HG02870 (cell line): ENCODE measurements around the gene ABO.
"Not testable (repeated sequence)": the region's sequence is repeated elsewhere in the genome, so short reads cannot be mapped to it uniquely, and the experiment has no call there.

Source experiments
- ATAC-seq: cut with Tn5 transposase; IDR thresholded peaks from one replicate; pipeline ENCODE4 v1.9.1; 2021; ENCODE audit warnings: mild to moderate bottlenecking, moderate library complexity; ENCODE audit not compliant: unreplicated experiment

Gene ABO

GRCh38 chr9:133275105-133276000, at the start of gene ABO:
Gene ABO, minus strand, starts transcription at chr9:133275201.
- ATAC-seq, result no peak

- no peak for ATAC-seq
Measured at GRCh38 chr9:133323991-133324703, 49.1 kb upstream of the ABO start.

GRCh38 chr9:133323211-133323610, 48.2 kb upstream of the ABO start:
- no peak for ATAC-seq

- no peak for ATAC-seq
Measured at GRCh38 chr9:133322701-133323100, 47.7 kb upstream of the ABO start.

GRCh38 chr9:133321411-133321935, 46.5 kb upstream of the ABO start:
- ATAC-seq, result no peak

- no peak for ATAC-seq
Measured at GRCh38 chr9:133320421-133320881, 45.5 kb upstream of the ABO start.

- not testable (repeated sequence) for ATAC-seq
Measured at GRCh38 chr9:133317551-133317950, 42.5 kb upstream of the ABO start.

GRCh38 chr9:133315997-133316396, 41.0 kb upstream of the ABO start:
- no peak for ATAC-seq

GRCh38 chr9:133309608-133310007, 34.6 kb upstream of the ABO start:
- no peak for ATAC-seq

- ATAC-seq, result no peak
Measured at GRCh38 chr9:133307301-133307700, 32.3 kb upstream of the ABO start.

GRCh38 chr9:133306242-133307204, 31.5 kb upstream of the ABO start:
- no peak for ATAC-seq

GRCh38 chr9:133305731-133306130, 30.7 kb upstream of the ABO start:
- no peak for ATAC-seq

GRCh38 chr9:133304477-133305377, 29.7 kb upstream of the ABO start:
- no peak for ATAC-seq

- no peak for ATAC-seq
Measured at GRCh38 chr9:133304158-133304470, 29.1 kb upstream of the ABO start.

GRCh38 chr9:133303266-133304157, 28.5 kb upstream of the ABO start:
- ATAC-seq, result no peak

- no peak for ATAC-seq
Measured at GRCh38 chr9:133301253-133302230, 26.5 kb upstream of the ABO start.

- ATAC-seq, result not testable (repeated sequence)
Measured at GRCh38 chr9:133299996-133300395, 25.0 kb upstream of the ABO start.

GRCh38 chr9:133294257-133294656, 19.3 kb upstream of the ABO start:
- no peak for ATAC-seq
